ENCODE data around the gene SAP130. TPM values are rescaled to one million over a fixed set of nuclear protein-coding genes. Genes with fewer than 3 reads are reported as not detected.

The SAP130 gene
- total RNA-seq, result 11.2 TPM

DNA sequence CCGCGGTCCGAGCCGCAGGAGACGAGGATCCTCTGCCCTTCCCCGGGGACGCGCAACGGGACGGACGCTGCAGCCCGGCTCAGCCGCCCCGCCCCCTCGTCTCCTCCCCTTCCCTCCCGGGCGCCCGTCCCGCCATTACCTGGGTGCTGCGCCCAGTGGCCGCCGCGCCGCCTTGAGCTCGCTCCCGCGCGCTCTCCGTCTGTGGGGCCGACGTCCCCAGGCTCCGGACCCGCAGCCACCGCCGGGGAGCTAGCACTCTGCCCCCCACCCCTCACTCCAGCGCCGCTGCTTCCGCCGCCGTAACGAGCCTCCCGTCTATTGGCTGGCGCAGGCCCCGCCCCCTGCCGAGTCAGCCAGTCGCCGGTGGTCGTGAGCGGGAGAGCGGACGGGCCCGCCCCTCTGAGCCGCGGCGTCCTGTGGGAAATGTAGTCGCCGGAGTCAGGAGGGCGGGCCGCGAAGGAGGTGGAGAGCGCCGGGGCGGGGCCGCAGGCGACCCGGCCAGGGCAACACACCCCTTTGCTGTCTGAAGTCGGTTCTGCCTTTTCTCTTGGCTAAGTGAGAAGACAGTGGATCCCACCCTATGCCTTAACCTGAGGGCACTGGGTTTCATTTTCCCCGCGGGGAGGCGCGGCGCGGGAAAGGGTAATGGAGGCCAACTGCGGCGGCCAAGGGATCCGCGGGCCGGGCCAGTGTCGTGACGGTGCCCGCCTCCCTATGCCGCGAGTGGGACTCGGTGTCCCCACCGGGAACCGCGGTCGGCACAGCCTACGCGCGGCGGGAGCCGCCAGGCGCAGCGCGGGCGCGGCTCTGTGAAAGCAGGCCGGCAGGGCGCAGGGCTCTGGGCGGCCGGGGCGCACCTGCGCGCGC is at the start of gene SAP130:
Gene SAP130, minus strand, starts transcription at position 259 of the 867 bp plus-strand sequence. CDS start 1,767 bp downstream, outside the sequence.

Small RNAs within 50 kb of the gene (small RNA-seq; reads per million reads assigned to genes)
- not detected for gene AC012306.1 (ENCODE audit: low replicate concordance)
- not detected for gene AC108059.3 (ENCODE audit: low replicate concordance)
- gene RF00019 (ENCODE audit: low replicate concordance), result not detected

Other genes with a start within 250 kb of the SAP130 start
- gene WDR33, start 216.9 kb downstream of the SAP130 start, total RNA-seq, result 51.6 TPM
- 27.4 TPM for gene POLR2D, start 169.9 kb downstream of the SAP130 start, total RNA-seq
- gene AMMECR1L, start 142.1 kb downstream of the SAP130 start, total RNA-seq, result 15.4 TPM
- 31.8 TPM for gene UGGT1, start 63.1 kb upstream of the SAP130 start, total RNA-seq

All from metanephros (tissue), 2 donors.